GM19043 (cell line): ENCODE data around the gene CLEC2B.
A peak's percentile ranks its signal among the peaks of the same experiment; 100 is the strongest.

ENCODE experiments used
- ATAC-seq: cut with Tn5 transposase; IDR thresholded peaks from one replicate; pipeline ENCODE4 v1.9.1; 2021; ENCODE audit warnings: low read depth; ENCODE audit not compliant: unreplicated experiment

The CLEC2B gene

DNA sequence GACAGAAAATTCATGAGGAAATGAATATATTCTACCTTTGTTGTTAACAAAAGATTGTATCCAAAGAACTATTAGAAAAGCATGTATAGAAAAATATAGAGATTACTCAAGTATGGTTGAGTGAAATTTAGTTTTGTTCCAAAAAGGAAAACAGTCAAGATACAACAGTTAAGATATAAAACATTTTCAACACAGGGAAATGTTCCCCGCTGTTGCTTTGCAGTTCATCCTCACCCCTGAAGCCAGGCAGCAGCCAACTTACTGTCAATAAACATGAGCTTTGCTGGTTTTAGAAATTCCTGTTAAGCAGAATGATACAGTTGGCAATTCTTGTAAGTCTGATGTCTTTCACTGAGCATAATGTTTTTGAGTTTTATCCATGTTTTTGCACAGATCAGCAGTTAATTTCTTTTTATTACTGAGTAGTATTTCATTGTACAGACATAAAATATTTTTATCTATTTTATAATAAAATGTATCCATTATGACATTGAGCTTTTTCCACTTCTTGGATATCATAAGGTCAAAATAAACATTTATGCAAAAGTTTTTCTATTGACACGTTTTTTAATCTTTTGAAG lies 1.2 kb upstream of the CLEC2B start:
- no peak for ATAC-seq

DNA sequence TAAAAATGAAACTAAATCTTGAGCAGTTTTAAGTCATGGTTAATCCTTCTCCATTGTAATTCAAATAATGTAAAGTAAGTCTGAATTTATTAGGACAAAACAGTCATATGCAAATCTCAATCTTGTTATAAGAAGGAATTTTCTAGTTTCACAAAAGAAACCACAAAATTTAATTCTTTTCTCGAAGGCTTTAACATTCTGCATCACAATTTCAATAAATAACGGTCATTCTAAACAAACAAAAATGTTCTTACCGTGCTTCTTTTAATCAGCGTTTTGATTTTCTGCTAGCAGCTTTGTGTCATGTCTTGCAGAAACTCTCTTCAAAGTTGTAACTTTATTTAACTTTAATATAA lies 225 bp downstream of the CLEC2B start:
- ATAC-seq, result no peak

DNA sequence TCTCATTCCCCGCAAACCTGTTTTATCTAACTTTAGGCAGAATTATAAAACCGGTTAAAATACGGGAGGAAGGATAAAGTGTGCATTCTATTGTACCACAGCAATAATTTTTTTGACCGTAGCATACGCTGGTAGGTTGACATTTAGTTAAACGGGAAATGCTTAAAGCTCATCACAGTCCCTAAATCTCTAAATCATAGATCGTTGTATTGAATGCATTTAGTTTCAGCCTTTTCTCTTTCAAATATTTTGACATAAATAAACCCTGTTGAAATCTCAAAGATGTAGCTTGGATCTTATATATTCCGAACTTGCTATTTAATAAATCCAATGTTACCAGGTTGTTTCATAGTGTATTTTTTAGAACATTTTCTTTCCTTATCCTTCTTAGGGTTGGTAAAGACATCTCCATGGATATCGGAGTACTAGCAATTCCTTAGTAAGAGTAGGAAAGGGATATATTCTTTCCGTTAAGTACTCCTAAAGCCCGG lies 798 bp downstream of the CLEC2B start:
- no peak for ATAC-seq

DNA sequence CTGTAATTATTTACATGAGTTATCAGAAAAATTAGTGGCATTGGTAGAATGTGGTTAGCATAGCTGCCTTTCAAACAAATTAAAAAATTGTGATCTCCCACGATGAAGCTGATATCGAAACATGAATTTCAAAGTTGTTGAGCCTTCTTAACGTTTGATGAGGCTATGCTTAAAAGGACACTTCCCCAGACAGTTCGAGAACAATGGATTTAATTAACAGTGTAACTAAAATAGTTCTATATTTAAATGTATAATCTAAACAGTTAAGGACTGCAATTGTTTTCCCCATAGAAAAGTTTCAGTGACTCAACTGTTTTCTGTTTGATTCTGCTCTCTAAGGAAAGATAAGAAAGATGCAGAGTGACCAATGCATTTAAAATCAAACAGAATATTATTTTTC lies 1.6 kb downstream of the CLEC2B start:
- no peak for ATAC-seq

DNA sequence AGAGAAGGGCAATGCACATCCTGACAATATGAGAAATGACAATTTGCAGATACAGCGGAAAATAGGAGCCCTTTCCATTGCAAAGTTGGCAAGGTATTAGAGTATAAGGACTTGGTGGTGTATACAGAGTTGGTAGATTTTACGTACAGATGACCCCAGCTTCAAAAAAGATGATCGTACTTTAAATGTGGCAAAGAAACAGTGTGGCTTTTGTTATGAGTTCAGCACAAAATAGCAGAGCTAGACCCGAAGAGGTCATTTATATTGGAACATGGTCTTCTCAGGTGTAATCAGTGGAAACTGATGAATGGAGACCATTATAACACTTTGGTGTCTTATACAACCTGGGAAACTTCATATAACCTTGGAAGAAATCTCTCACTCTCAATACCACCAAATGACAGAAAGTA lies 2.3 kb downstream of the CLEC2B start:
- ATAC-seq, result no peak

DNA sequence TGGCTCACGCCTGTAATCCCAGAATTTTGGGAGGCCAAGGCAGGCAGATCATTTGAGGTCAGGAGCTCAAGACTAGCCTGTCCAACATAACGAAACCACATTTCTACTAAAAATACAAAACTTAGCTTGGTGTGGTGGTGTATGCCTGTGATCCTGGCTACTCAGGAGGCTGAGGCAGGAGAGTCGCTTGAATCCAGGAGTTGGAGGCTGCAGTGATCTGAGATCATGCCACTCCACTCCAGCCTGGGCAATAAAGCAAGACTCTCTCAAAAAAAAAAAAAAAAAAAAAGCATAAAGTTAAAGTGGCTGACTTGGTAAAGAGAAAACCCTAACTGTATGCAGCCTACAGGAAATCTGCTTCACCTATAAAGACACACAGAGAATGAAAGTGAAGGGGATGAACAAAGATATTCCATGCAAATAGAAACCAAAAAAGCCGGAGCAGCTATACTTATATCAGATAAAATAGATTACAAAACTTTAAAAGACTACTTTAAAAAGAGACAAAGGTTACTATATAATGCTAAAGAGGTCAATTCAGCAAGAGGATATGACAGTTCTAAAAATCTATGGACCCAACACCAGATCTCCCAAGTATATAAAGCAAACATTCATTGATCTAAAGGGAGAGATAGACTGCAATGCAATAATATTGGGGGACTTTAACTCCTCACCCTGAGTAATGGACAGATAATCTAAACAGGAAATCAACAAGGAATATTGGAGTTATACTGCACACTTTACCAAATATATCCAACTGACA lies 4.1 kb downstream of the CLEC2B start:
- no peak for ATAC-seq

DNA sequence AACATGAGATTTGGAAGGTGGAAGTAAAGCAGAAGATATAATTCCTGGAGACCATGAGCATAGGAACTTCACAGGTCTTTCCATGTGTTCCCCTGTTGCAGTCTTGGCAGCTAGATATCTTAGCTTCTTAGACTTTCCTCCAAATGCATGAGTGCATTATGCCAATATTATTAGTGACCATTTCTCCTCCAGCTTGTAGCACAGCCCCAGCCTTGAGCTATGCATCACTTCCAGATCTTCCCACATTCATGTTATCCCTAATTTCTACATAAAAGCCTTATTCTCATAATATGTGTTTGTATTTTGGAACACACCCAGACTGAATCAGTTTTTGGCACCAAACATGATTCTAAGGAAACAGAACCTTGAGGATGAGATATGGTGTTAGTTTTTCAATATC lies 11.0 kb downstream of the CLEC2B start:
- ATAC-seq, result no peak

DNA sequence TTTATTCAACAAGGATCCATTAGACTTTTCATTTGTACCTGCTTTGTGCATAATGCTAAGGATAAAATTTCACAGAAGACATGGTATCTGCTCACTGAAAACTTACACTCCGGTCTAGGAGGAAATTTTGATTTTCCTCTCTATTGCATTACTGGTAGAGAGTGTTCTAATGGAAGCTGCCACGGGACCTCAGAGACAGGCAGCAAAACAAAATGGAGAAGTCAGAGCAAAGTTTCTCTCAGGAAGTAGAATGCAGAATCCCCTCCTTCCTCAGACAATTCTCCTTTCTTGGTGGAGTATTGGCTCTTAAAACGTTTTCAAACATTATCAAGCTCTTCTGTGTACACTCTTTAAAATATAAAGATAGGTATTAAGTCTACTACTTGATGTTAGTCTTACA lies 12.3 kb downstream of the CLEC2B start:
- no peak for ATAC-seq

DNA sequence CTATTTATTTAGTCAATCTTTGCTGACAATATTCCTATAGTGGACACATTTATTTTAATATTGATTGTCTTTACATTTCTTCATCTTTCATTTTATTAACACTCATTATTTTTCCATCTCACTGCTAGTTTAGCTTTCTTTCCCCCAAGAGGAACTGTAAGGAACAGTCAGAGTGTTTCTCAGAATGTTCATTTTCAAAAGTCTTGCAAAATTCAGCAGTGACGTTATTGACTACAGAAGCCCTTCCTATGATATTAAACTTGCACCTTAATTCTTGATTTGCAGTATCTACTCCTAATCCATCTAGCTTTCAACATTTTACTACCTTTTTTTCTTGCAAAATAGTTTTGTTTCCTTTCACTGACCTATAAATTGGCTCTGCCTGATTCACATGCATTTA lies 13.0 kb downstream of the CLEC2B start:
- ATAC-seq, result no peak

DNA sequence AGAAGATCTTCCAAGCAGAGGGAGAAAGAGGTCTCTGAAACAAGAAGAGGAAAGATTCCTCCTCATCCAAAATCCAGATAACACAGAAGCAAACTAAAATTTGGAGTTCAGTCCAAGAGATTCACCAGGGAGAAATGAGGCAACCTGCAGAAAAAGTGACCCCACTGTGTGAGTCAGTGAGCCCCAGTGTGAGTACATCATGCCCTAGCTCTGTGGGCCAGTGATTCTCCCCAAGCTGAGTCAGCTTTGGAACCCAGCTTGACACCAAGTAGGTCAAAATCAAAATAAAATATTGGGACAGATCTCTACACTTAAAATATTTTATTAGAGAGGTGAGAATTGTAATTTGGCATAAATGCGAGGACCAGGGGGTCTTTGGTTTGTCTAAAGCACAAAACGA lies 17.2 kb downstream of the CLEC2B start:
- ATAC-seq, result no peak

DNA sequence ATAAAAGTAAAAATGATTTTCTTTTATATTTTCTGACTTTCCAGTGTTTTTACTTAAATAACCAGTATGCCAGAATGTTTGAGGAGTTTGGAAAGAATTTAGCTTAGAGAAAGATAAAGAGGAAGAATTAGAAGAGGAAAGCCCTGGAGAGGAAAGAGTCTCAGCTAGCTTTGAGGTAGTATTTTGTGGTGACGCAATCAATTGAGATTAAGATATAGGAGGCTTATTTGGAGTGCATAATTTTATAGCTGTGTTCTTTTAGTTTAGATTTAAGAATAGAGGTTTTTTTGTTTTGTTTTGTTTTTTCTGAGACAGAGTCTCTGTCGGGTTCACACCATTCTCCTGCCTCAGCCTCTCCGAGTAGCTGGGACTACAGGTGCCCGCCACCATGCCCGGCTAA lies 18.1 kb downstream of the CLEC2B start:
- no peak for ATAC-seq

DNA sequence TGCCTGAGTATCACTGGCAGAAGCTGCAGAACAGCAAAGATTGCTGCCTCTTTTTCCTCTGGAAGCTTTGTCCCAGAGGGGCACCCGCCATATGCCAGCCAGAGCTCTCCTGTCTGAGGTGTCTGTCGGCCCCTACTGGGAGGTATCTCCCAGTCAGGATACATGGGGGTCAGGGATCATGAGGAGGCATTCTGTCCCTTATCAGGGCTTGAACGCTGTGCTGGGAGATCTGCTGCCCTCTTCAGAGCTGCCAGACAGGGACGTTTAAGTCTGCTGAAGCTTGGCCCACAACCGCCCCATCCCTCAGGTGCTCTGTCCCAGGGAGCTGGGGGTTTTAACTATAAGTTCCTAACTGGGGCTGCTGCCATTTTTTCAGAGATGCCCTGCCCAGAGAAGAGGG lies 20.3 kb downstream of the CLEC2B start:
- no peak for ATAC-seq

DNA sequence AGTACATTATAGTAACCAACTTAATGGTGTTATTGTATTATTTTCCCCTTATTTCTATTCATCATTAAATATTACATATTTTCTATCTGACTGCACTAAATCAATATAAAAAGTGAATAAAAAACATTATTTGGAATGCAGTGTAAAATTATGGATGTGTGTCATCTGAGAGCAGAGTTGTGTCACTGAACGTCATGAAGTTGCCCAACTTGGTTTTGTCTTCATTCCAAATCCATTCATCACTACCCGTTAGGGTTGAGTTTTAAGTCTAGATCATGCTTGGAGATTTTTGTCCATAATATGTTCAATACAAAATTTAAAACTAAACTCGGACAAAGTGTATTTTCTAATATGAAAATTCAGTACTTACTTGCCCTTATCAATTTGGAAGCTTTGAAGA lies 25.7 kb downstream of the CLEC2B start:
- no peak for ATAC-seq

DNA sequence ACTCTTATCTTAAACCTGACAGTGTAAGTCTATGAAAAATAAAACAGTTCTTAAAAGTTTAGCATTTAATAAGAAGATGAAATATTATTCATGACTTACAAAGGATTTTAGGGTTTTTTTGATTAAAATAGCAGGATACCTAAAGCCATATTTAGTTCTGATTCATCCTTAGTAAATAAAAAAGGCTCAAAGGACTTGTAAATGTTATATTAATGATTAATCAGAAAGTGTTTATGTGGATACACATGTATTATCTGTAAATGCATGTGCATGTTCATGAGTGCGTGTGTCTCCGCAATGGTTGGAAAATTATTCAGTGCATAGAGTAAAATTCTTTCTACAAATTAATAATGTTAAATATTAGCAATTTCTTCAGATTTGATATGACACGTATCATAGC lies 37.4 kb downstream of the CLEC2B start:
- no peak for ATAC-seq

DNA sequence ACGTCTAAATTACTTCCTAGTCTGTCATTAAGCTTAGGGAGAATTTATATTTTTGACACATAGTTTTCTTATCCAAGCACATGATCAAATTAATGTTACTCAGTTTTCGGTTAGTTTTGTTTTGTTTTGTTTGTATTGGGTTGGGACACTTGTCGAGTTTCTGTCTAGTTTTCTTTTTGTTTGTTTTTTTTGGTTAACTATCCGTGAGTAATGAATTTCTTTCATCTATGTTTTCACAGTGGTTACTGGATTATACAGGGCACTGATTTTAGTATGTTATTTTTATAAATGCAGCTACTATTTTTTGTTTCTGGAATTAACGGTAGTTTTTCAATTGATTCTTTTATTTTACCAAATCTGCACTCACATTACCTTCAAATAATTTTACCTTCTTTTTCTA lies 39.2 kb downstream of the CLEC2B start:
- no peak for ATAC-seq

DNA sequence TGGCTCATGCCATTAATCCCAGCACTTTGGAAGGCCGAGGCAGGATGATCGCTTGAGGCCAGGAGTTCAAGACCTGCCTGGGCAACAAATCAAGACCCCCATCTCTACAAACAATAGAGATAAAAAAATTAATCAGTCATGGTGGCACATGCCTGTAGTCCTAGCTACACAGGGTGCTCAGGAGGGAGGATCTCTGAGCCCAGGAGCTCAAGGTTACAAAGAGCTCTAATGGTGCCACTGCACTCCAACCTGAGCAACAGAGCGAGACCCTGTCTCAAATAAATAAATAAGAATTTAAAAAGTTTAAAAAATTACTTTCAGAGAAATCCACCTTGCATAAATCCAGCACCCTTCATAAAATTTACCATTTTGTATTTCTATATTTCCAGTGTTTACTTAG lies 39.7 kb downstream of the CLEC2B start:
- no peak for ATAC-seq

DNA sequence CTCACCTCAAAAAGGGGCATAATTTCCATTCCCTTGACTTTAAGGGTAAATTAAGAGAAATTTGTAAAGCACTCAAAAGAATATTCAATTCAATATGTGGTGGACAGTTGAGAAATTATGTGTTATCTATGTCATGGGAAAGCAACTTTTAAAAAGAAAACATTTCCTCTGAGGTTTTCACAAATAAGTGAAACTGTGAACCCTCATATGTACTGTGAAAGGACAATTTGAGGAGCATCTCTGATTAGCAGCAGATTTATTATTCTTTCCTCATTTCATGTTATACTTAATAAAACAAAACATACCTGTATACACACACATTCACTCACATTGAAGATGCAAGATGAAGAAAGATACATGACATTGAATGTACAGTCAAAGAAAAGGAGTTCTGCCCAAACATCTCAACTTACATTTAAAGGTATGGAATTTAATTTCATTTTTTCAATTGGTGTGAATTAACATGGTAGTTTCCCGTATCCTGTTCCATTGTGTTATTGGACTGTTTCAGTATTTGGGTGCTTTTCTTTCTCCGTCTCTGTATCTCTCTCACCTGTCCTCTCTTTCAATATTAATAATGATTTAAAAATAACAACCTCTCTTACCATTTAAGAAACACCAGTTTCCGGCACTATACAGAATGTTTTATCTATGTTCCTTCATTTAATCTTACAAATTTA lies 41.8 kb downstream of the CLEC2B start, which contains the start of gene KLRF1:
Gene KLRF1, plus strand, starts transcription at position 273 of the 680 bp plus-strand sequence. Its CDS starts 64 bp downstream, at position 337.
- no peak for ATAC-seq

DNA sequence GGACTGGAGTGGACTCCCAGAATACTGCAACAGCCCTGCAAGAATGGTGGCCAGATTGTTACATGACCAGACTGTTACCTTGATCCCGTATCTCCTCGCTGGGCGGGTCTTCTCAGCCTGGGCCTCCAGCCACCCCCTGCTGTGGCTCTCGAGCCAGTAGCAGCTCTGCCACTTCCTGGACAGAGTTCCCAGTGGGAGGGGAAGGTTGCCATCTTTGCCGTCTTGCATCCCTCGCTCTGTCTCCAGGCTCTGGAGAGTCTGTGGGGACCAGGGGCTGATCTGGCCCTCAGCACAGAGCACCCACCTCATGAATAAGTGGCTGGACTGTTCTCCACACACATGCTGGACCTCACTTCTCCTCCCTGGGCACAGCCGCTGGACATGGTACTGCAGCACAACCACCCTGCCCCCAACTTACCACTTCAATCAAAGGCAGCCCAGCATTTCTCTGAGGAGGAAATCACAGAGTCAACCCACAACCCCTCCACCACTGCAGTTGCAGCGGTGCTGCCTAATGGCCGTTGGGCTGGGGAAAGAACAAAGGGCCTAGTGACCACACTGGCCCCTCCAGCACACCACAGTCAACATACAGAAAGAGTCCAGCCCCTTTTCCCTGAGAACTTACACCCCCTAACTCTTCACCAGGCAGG lies 48.7 kb downstream of the CLEC2B start:
- ATAC-seq, result no peak

DNA sequence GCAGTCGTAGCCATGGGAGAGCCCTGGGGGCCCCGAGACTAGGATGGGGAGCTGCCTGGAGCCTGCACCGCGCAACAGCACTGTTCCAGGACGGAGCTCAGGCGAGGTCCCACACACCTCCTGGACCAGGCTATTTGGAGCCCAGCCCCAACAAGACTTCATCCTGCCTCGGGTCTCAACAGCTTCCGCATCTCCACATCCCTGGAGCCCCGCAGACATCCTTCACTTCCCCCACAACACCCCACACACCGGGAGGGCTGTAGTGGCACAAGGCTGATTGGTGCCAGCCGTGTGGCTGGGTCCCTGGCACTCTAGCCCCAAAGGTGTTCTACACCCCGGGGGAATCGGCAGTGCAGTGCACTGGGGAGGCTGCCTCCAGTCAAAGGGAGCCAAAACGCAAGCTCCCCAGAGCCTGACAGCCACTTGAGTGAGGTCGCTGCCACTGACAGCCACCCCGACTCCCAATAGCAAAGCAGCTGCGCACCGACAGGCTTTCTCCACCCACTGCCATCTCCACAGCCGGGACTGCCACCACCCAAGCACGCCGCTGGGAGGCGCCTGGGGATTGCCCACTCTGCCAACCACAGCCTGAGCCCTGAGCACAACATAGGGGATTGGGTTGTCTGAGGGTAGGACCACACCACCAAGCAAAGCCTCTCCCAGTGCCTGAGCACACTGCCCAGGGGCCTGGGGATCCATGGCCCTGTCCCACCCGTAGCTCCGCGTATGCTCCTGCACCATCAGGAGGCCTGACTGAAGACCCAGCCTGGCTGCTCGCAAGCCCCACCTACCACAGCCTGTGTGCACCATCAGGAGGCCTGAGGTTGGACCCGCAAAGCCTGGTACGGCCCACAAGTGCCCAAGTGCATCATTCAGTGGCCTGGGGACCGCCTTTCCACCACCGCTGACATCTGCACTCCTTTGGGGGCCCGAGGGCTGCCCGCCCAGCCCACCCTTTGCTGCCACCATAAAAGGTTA lies 55.0 kb downstream of the CLEC2B start:
- peak; percentile 87 for ATAC-seq

DNA sequence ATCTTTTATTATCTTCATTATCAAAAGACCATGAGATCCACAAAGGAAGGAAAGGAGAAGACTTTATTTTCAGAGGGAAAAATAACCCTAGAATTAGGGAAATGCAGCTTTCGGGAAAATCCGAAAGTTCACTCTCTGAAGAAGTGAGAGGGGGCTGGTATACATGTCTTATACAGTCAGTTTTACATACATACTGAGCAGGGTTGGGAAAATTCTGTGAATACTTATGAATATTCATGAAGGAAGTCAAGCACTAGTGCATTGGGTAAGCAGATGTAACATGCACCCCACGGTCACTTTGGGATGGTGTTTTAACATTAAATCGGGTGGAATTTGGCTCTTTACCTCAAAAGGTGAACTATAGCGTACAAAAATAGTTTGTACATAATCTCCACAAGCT lies 57.5 kb downstream of the CLEC2B start:
- no peak for ATAC-seq
